Fibroblast of lung (primary cell): Measurements from ENCODE around the gene ATXN1.

Experiments used
- CTCF ChIP-seq, 2 donors: IDR thresholded peaks in 1 of 2; conservative IDR thresholded peaks in 1 of 2; 1 replicate in 1 of 2; 2 replicates in 1 of 2; pipeline ENCODE4 v1.5.1; 2011 to 2012; ENCODE audit warnings: low read length in 2 of 2, control low read depth in 1 of 2, inconsistent platforms in 1 of 2, low read depth in 1 of 2, mild to moderate bottlenecking in 1 of 2
- EZH2 ChIP-seq: IDR thresholded peaks from 2 replicates; pipeline ENCODE4 v1.5.1; 2012; ENCODE audit warnings: low read length, control low read depth, mild to moderate bottlenecking; ENCODE audit errors: missing control alignments

GRCh38 chr6:16461491-16461890, 299.8 kb downstream of the ATXN1 start:
- TF ChIP-seq CTCF (conservative IDR thresholded peaks at IDR 0.05 in 1 of 2, IDR thresholded peaks at IDR 0.05 in 1 of 2; ENCODE audit: low read depth in 1 of 2, low read length in 2 of 2) (no peak), EZH2 (no peak)
